Suprapubic skin (tissue), 4 donors: ENCODE measurements around the gene NPAS3. TPM values are rescaled to one million over a fixed set of nuclear protein-coding genes. Genes with fewer than 3 reads are reported as not detected.

Source experiments
- DNase-seq, 2 donors: peaks; one replicate each; pipeline ENCODE4 v3.0.0-alpha.2; 2019; ENCODE audit warnings: low spot score in 2 of 2
- H3K27ac ChIP-seq: fragments of 200-600 bp; sonication (generic); one replicate; pipeline ENCODE4 v1.5.1; 2019
- H3K27me3 ChIP-seq: fragments of 200-600 bp; sonication (generic); one replicate; pipeline ENCODE4 v1.5.1; 2019
- H3K36me3 ChIP-seq: fragments of 200-600 bp; sonication (generic); one replicate; pipeline ENCODE4 v1.5.1; 2019
- H3K4me1 ChIP-seq: fragments of 200-600 bp; sonication (generic); one replicate; pipeline ENCODE4 v1.5.1; 2019
- H3K4me3 ChIP-seq: fragments of 200-600 bp; sonication (generic); one replicate; pipeline ENCODE4 v1.5.1; 2019; ENCODE audit warnings: mild to moderate bottlenecking
- H3K9me3 ChIP-seq: fragments of 200-600 bp; sonication (generic); one replicate; pipeline ENCODE4 v1.5.1; 2019
- CTCF ChIP-seq, 2 donors: fragments of 200-600 bp in 1 of 2; fragments of 450-650 bp in 1 of 2; sonication (generic) in 1 of 2; IDR thresholded peaks; one replicate each; pipeline ENCODE4 v1.5.1; 2016 to 2019; ENCODE audit warnings: antibody characterized with exemption in 2 of 2, mild to moderate bottlenecking in 1 of 2, moderate library complexity in 1 of 2
- EP300 ChIP-seq: sonication (generic); formaldehyde crosslinking; IDR thresholded peaks from one replicate; pipeline ENCODE4 v1.6.1; 2017; ENCODE audit warnings: antibody characterized with exemption
- POLR2A ChIP-seq, 2 donors: fragments of 450-650 bp; IDR thresholded peaks; one replicate each; pipeline ENCODE4 v1.6.1; 2017; ENCODE audit warnings: antibody characterized with exemption in 2 of 2, mild to moderate bottlenecking in 2 of 2, moderate library complexity in 2 of 2
- POLR2AphosphoS5 ChIP-seq, 3 donors: sonication (generic); formaldehyde crosslinking; IDR thresholded peaks; one replicate each; pipeline ENCODE4 v1.6.1; 2017; ENCODE audit warnings: antibody characterized with exemption in 3 of 3
- WGBS: methylation state at CpG from one replicate; pipeline ENCODE4 v1.1.5; 2018; 5-methylcytosine and 5-hydroxymethylcytosine counted together
- total RNA-seq, 4 donors: library from RNA; depleted of rRNA; stranded (reverse); fragments of >200 nt; gene quantifications; one replicate each; pipeline ENCODE4 v1.1.0, GENCODE V29; 2016

The NPAS3 gene
- total RNA-seq, 4 donors from 2014 or later, result 0.17 to 0.45 (median 0.29) TPM; not detected in 1

DNA sequence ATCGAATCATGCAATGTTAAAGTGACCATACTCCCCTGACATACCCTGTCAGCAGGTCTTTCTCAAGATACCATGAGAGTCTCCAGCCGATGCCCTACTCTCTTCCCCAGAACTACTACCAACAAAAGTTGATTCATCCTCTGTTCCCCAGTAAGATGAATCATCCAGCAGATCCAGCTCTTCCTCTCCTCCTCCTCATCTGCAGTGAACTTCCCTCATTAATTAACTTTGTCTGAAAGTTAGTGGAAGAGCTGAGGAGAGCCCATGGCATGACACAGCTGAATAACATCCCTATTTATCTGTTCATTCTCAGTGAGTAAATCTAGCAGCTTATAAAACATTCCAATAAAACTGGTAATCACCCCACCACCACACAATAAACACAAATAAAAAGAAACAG is 798.8 kb downstream of the NPAS3 start:
- no peaks in the 10 kb centered on the region for H3K36me3 ChIP-seq
- no peaks in the 10 kb centered on the region for H3K4me1 ChIP-seq
- no peak for DNase-seq
- no peaks in the 10 kb centered on the region for H3K27me3 ChIP-seq
- 80% methylated on average over 2 of the region's 2 CpGs for WGBS
- TF ChIP-seq POLR2AphosphoS5 (IDR thresholded peaks at IDR 0.05), result no peak
- no peak for TF ChIP-seq EP300
- no peak for TF ChIP-seq CTCF (IDR thresholded peaks at IDR 0.05)
- no peak for TF ChIP-seq POLR2A (IDR thresholded peaks at IDR 0.05)
- H3K27ac ChIP-seq, result no peak overlapping the region
- H3K4me3 ChIP-seq, result no peak overlapping the region
- H3K9me3 ChIP-seq, result no peaks in the 10 kb centered on the region

GRCh38 chr14:33738029-33738428 is 799.4 kb downstream of the NPAS3 start:
- 96% methylated on average over 4 of the region's 4 CpGs for WGBS
- Histone ChIP-seq H3K4me1 (no peaks in the 10 kb centered on the region), H3K36me3 (no peaks in the 10 kb centered on the region), H3K9me3 (no peaks in the 10 kb centered on the region), H3K4me3 (no peak overlapping the region), H3K27me3 (no peaks in the 10 kb centered on the region), H3K27ac (no peak overlapping the region)
- TF ChIP-seq CTCF (IDR thresholded peaks at IDR 0.05) (no peak), EP300 (no peak), POLR2A (IDR thresholded peaks at IDR 0.05) (no peak), POLR2AphosphoS5 (IDR thresholded peaks at IDR 0.05) (no peak)
- DNase-seq, result no peak

DNA sequence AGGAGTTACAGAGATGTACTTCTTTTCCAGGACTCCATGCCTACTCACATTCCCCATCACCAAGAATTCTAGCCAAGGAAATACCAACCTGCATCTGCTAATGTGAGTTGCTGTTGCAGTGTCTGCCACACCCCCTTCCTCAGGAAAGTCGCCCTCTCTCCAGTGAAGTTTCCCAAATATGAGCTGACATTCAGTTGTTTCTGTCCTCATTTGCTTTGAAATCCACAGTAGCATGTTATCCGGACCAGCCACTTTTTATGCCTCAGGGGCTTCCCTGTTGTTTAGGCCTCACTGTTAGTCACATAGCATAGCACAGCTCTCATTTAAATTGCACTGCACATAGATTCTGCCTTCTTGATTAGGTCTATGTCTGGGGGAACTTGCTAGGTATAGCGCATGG is 799.8 kb downstream of the NPAS3 start:
- 85% methylated on average over 3 of the region's 3 CpGs for WGBS
- TF ChIP-seq POLR2AphosphoS5 (IDR thresholded peaks at IDR 0.05), result no peak
- no peak for TF ChIP-seq CTCF (IDR thresholded peaks at IDR 0.05)
- TF ChIP-seq POLR2A (IDR thresholded peaks at IDR 0.05), result no peak
- TF ChIP-seq EP300, result no peak
- no peaks in the 10 kb centered on the region for H3K27me3 ChIP-seq
- no peaks in the 10 kb centered on the region for H3K36me3 ChIP-seq
- H3K4me3 ChIP-seq, result no peak overlapping the region
- DNase-seq, result no peak
- H3K4me1 ChIP-seq, result no peaks in the 10 kb centered on the region
- H3K27ac ChIP-seq, result no peak overlapping the region
- no peaks in the 10 kb centered on the region for H3K9me3 ChIP-seq

DNA sequence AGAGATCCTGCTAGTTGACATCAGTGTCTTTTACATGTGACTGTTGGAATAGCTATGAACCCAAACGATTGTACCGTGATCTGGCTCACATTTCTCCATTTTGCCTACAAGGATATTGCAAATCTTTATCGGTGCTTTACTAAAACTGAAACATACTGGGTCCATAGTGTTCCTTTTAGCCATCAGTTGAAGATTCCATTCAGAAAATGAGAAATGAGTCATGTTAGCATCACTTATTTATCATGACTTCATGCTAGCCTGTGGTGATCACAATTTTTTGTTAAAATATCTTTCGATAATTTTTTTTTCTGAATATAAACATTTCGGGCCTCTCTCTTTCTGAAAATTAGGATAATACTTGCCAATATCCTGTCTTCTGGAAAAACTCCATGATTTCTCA is 801.9 kb downstream of the NPAS3 start:
- Histone ChIP-seq H3K36me3 (no peaks in the 10 kb centered on the region), H3K27ac (no peak overlapping the region), H3K9me3 (no peaks in the 10 kb centered on the region), H3K27me3 (no peaks in the 10 kb centered on the region), H3K4me3 (no peak overlapping the region), H3K4me1 (no peaks in the 10 kb centered on the region)
- DNase-seq, result no peak
- TF ChIP-seq EP300 (no peak), POLR2A (IDR thresholded peaks at IDR 0.05) (no peak), CTCF (IDR thresholded peaks at IDR 0.05) (no peak), POLR2AphosphoS5 (IDR thresholded peaks at IDR 0.05) (no peak)
- 95% methylated on average over 5 of the region's 5 CpGs for WGBS

DNA sequence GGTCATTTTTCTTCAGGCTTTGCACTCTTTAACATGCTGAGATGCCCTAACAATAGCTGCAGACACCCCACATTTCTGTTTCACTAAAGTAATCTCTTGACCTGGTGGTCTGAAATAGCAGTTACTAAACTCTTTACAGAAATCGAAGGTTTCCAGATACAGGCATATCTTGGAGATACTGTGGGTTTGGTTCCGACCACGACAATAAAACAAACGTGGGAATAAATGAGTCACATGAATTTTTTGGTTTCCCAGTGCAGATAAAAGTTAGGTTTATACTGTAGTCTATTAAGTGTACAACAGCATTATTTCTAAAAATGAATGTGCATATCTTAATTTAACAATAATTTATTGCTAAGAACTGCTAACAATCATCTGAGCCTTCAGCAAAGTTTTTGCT is 803.5 kb downstream of the NPAS3 start:
- H3K4me1 ChIP-seq, result no peaks in the 10 kb centered on the region
- H3K36me3 ChIP-seq, result no peaks in the 10 kb centered on the region
- H3K4me3 ChIP-seq, result no peak overlapping the region
- no peaks in the 10 kb centered on the region for H3K27me3 ChIP-seq
- DNase-seq, result no peak
- H3K27ac ChIP-seq, result no peak overlapping the region
- H3K9me3 ChIP-seq, result no peaks in the 10 kb centered on the region
- 89% methylated on average over 4 of the region's 4 CpGs for WGBS
- no peak for TF ChIP-seq POLR2A (IDR thresholded peaks at IDR 0.05)
- no peak for TF ChIP-seq POLR2AphosphoS5 (IDR thresholded peaks at IDR 0.05)
- TF ChIP-seq CTCF (IDR thresholded peaks at IDR 0.05), result no peak
- TF ChIP-seq EP300, result no peak
